Activated naive CD8-positive, alpha-beta T cell treated with anti-CD3 and anti-CD28 coated beads, Interleukin-2, amount 10 ng/mL, durations not matched to agents 7 days and 5 days (primary cell): ENCODE results near the gene KRT36. TPM values are rescaled to one million over a fixed set of nuclear protein-coding genes. Genes with fewer than 3 reads are reported as not detected.

Experiments used
- ATAC-seq: fragments of 150-1000 bp; cut with Tn5 transposase; one replicate; pipeline ENCODE4 v1.10.0; 2021; ENCODE audit warnings: low read depth, moderate library complexity
- POLR2A ChIA-PET: fragments of 350-600 bp; sonication (Branson Sonifier 250); formaldehyde crosslinking; loops from one replicate; lab custom pipeline; 2021; ENCODE audit warnings: antibody characterized with exemption; lab: Charles Lee
- DNase-seq: peaks from one replicate; pipeline ENCODE4 v3.0.0; 2021
- H3K27ac Mint-ChIP-seq: one replicate; pipeline ENCODE4 v1.8.0; 2022; ENCODE audit warnings: mild to moderate bottlenecking, mixed read lengths
- H3K27me3 Mint-ChIP-seq: one replicate; pipeline ENCODE4 v1.8.0; 2022; ENCODE audit warnings: mild to moderate bottlenecking, moderate library complexity, mixed read lengths
- H3K36me3 Mint-ChIP-seq: one replicate; pipeline ENCODE4 v1.8.0; 2021; ENCODE audit warnings: mild to moderate bottlenecking, mixed read lengths
- H3K4me1 Mint-ChIP-seq: one replicate; pipeline ENCODE4 v1.8.0; 2021; ENCODE audit warnings: mixed read lengths
- H3K4me3 Mint-ChIP-seq: one replicate; pipeline ENCODE4 v1.8.0; 2022; ENCODE audit warnings: mild to moderate bottlenecking, moderate library complexity, mixed read lengths
- H3K9me3 Mint-ChIP-seq: one replicate; pipeline ENCODE4 v1.8.0; 2021; ENCODE audit warnings: mixed read lengths
- total RNA-seq, 2 experiments: library from RNA; stranded (reverse); gene quantifications; one replicate each; pipeline ENCODE4 v1.2.3, GENCODE V29; 2021

KRT36 gene
- total RNA-seq, 2 experiments from 2014 or later, result not detected

DNA sequence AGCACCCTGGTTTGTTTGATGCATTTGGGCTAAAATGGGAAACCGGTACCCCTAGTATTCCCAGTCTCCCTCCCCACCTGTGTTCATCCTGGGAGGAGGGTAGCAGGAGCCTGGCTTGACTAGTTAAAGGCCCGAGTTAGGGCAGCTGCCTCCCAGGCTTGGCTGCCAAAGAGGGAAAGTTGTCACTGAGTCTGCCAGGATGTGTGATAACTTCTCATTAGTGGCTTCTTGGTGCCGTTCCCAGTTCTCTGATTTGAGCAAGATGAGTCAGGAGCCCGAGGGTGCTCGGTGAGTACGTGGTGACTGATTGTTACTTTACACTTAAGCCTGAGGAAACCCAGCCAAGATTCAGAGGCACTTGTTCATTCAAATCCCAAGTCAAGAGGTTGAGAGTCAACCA, 25.0 kb downstream of the KRT36 start:
- ATAC-seq, result no peak
- Mint-ChIP-seq H3K27me3 (peaks cover 2% of the 10 kb centered on the region), H3K4me1 (no peaks in the 10 kb centered on the region), H3K4me3 (no peak overlapping the region), H3K36me3 (no peaks in the 10 kb centered on the region), H3K9me3 (peaks cover 2% of the 10 kb centered on the region), H3K27ac (no peak overlapping the region)
- POLR2A ChIA-PET, result no interaction called here
- DNase-seq, result no peak

DNA sequence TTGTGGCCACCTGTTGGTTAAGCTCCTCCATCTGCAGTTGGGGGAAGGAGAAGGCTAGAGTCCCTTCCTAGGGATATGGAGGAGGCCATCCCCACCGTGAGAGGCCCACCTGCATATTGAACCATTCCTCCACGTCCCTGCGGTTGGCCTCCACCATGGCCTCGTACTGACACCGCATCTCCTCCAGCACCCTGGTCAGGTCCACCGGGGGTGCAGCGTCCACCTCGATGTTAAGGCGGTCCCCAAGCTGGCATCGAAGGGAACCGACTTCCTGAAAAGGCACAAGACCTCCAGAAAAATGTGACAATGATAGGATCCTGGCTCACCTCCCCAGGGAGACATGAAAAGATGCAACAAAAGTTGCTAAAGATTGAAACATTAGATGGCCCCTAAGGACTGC, 25.5 kb downstream of the KRT36 start:
- no peaks in the 10 kb centered on the region for H3K4me1 Mint-ChIP-seq
- H3K27me3 Mint-ChIP-seq, result peaks cover 2% of the 10 kb centered on the region
- POLR2A ChIA-PET, result no interaction called here
- H3K36me3 Mint-ChIP-seq, result no peaks in the 10 kb centered on the region
- DNase-seq (no peak), ATAC-seq (no peak)
- no peak overlapping the region for H3K4me3 Mint-ChIP-seq
- peaks cover 2% of the 10 kb centered on the region for H3K9me3 Mint-ChIP-seq
- H3K27ac Mint-ChIP-seq, result no peak overlapping the region

- Mint-ChIP-seq H3K4me1 (no peaks in the 10 kb centered on the region), H3K9me3 (peaks cover 2% of the 10 kb centered on the region), H3K27me3 (peaks cover 2% of the 10 kb centered on the region), H3K27ac (no peak overlapping the region), H3K36me3 (no peaks in the 10 kb centered on the region), H3K4me3 (no peak overlapping the region)
- POLR2A ChIA-PET, result no interaction called here
- DNase-seq, result no peak
- no peak for ATAC-seq
Observed at GRCh38 chr17:41463746-41464145, 26.0 kb downstream of the KRT36 start.

DNA sequence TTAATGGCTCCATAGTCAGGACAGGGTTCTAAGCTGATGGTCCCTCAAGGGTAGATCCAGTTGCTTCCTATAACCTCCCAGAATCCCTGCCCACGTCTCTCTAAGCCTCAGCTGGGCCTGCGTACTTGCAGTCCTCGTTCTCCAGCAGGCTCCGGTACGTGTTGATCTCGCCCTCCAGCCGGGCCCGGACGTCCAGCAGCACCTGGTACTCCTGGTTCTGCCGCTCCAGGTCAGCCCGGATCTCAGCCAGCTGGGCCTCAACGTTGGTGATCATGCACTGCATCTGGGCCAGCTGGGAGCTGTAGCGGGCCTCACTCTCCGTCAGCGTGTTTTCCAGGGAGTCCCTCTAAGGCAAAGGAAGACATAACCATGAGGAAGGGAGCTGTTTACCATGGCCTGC, 27.0 kb downstream of the KRT36 start:
- ATAC-seq, result no peak
- Mint-ChIP-seq H3K27me3 (peaks cover 2% of the 10 kb centered on the region), H3K36me3 (no peaks in the 10 kb centered on the region), H3K4me3 (no peak overlapping the region), H3K4me1 (no peaks in the 10 kb centered on the region), H3K27ac (no peak overlapping the region), H3K9me3 (no peaks in the 10 kb centered on the region)
- POLR2A ChIA-PET, result no interaction called here
- DNase-seq, result no peak

DNA sequence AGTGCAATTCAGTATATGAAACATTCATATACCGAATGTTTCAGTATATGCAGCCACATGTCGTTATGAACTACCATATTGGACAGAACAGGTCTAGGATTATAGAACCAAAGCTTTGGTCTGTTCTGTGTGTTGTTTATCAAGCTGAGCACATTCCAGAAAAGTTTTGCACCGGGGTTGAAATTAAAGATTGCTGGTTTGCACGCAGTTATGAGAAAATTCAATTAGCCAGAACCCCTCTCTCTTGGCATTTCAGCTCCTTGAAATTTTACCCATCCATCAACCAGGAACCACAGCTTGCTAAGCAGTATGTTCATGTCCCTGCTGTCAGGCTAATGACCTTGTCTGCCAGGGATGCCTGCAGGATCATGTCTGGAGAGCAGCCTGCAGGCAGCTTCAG, 32.0 kb downstream of the KRT36 start:
- H3K27ac Mint-ChIP-seq, result no peak overlapping the region
- ATAC-seq (no peak), DNase-seq (no peak)
- no peak overlapping the region for H3K4me3 Mint-ChIP-seq
- H3K36me3 Mint-ChIP-seq, result no peaks in the 10 kb centered on the region
- no peaks in the 10 kb centered on the region for H3K9me3 Mint-ChIP-seq
- H3K4me1 Mint-ChIP-seq, result no peaks in the 10 kb centered on the region
- POLR2A ChIA-PET, result no interaction called here
- H3K27me3 Mint-ChIP-seq, result peaks cover 2% of the 10 kb centered on the region

- no peak overlapping the region for H3K27ac Mint-ChIP-seq
- POLR2A ChIA-PET, result no interaction called here
- no peak overlapping the region for H3K4me3 Mint-ChIP-seq
Observed at GRCh38 chr17:41456204-41456603, 33.5 kb downstream of the KRT36 start.

GRCh38 chr17:41455236-41455635, 34.5 kb downstream of the KRT36 start:
- POLR2A ChIA-PET, result no interaction called here
- Mint-ChIP-seq H3K36me3 (no peaks in the 10 kb centered on the region), H3K4me1 (no peaks in the 10 kb centered on the region), H3K27me3 (peaks cover 5% of the 10 kb centered on the region), H3K9me3 (no peaks in the 10 kb centered on the region), H3K4me3 (no peak overlapping the region), H3K27ac (no peak overlapping the region)
- ATAC-seq (no peak), DNase-seq (no peak)

More at GRCh38 chr17:41456204-41456603, 33.5 kb downstream of the KRT36 start:
- no peaks in the 10 kb centered on the region for H3K36me3 Mint-ChIP-seq
- ATAC-seq (no peak), DNase-seq (no peak)
- no peaks in the 10 kb centered on the region for H3K9me3 Mint-ChIP-seq
- peaks cover 5% of the 10 kb centered on the region for H3K27me3 Mint-ChIP-seq
- H3K4me1 Mint-ChIP-seq, result no peaks in the 10 kb centered on the region

DNA sequence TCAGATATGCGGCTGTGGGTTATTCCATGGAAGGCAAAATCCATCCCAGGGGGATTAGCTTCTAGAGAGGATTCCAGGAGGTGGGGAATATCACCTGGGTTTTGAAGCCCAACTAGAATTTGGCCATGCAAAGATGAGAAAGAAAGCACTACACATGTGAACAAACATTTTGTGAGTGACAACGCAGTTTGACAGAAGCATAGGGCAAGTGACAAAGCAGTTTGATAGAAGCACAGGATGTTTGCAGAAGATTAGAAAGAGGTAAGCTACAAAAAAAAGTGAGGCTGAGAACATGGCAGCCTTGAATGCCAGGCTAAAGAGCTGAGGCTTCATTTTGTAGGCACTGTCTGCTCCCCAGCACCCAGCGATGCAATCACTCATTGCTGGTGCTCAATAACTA, 36.6 kb downstream of the KRT36 start:
- DNase-seq (no peak), ATAC-seq (no peak)
- Mint-ChIP-seq H3K9me3 (no peaks in the 10 kb centered on the region), H3K4me1 (no peaks in the 10 kb centered on the region), H3K27me3 (peaks cover 6% of the 10 kb centered on the region), H3K27ac (no peak overlapping the region), H3K36me3 (no peaks in the 10 kb centered on the region), H3K4me3 (no peak overlapping the region)
- POLR2A ChIA-PET, result no interaction called here

DNA sequence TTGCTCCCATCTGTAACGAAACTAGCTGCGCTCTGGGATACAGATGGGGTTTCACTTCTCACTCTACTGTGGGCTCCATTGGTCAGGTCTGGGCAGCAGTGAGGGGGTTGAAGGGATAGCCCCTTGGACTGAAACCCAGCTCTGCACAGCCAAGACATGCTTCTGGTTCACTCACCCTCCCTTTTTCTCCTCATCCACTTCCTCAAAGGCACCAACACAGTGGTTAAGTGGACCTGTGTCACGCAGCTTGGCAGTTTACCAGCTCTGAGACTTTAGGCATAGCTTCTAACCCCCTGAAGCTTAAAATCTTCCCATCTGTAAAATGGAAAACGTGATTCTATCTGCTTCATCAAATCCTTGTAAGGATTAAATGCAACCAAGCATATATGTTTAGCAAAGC, 37.4 kb downstream of the KRT36 start:
- no peaks in the 10 kb centered on the region for H3K4me1 Mint-ChIP-seq
- H3K27me3 Mint-ChIP-seq, result peaks cover 6% of the 10 kb centered on the region
- ATAC-seq (no peak), DNase-seq (no peak)
- POLR2A ChIA-PET, result no interaction called here
- H3K27ac Mint-ChIP-seq, result no peak overlapping the region
- H3K36me3 Mint-ChIP-seq, result no peaks in the 10 kb centered on the region
- no peaks in the 10 kb centered on the region for H3K9me3 Mint-ChIP-seq
- H3K4me3 Mint-ChIP-seq, result no peak overlapping the region

DNA sequence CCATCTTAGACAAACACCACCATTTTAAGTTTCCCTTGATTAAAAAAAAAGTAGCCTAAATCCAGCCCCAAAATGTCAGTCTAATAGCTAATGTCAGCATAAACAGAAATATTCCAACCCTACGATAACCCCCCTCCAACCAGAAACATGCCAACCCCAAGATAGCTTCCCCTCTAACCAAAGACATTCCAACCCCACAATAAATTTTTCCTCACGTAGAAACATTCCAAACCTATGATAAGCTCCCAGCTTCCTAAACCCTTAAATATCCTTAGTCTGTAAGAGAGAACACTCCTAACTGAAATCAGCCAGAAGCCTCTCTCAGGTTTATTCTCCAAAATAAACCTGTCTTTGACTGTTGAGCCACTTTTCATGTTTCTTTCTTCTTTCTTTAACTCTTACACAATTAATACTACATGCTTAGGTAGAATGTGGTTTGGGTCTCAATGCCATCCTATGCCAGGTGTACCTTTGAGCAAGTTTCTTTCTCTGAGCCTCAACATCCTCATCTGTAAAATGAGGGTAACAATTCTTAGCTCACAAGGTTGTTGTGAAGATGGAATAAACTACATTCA, 38.5 kb downstream of the KRT36 start:
- DNase-seq, result no peak
- Mint-ChIP-seq H3K9me3 (no peaks in the 10 kb centered on the region), H3K4me3 (no peak overlapping the region), H3K27me3 (peaks cover 6% of the 10 kb centered on the region), H3K27ac (no peak overlapping the region), H3K36me3 (no peaks in the 10 kb centered on the region), H3K4me1 (no peaks in the 10 kb centered on the region)
- POLR2A ChIA-PET, result no interaction called here
- no peak for ATAC-seq

- no peak overlapping the region for H3K27ac Mint-ChIP-seq
- POLR2A ChIA-PET, result no interaction called here
- H3K4me3 Mint-ChIP-seq, result no peak overlapping the region
- DNase-seq, result no peak
- no peaks in the 10 kb centered on the region for H3K36me3 Mint-ChIP-seq
- no peak for ATAC-seq
- no peaks in the 10 kb centered on the region for H3K4me1 Mint-ChIP-seq
- H3K9me3 Mint-ChIP-seq, result no peaks in the 10 kb centered on the region
- peaks cover 6% of the 10 kb centered on the region for H3K27me3 Mint-ChIP-seq
Observed at GRCh38 chr17:41449008-41449407, 40.7 kb downstream of the KRT36 start.

- POLR2A ChIA-PET, result no interaction called here
- DNase-seq (no peak), ATAC-seq (no peak)
- H3K27me3 Mint-ChIP-seq, result peaks cover 10% of the 10 kb centered on the region
- no peak overlapping the region for H3K4me3 Mint-ChIP-seq
- H3K9me3 Mint-ChIP-seq, result no peaks in the 10 kb centered on the region
- no peaks in the 10 kb centered on the region for H3K4me1 Mint-ChIP-seq
- H3K36me3 Mint-ChIP-seq, result no peaks in the 10 kb centered on the region
- H3K27ac Mint-ChIP-seq, result no peak overlapping the region
Observed at GRCh38 chr17:41448506-41448905, 41.2 kb downstream of the KRT36 start.

GRCh38 chr17:41446806-41447205, 42.9 kb downstream of the KRT36 start:
- H3K36me3 Mint-ChIP-seq, result no peaks in the 10 kb centered on the region
- no peak overlapping the region for H3K4me3 Mint-ChIP-seq
- no peaks in the 10 kb centered on the region for H3K9me3 Mint-ChIP-seq
- peaks cover 15% of the 10 kb centered on the region for H3K27me3 Mint-ChIP-seq
- ATAC-seq, result no peak
- no peaks in the 10 kb centered on the region for H3K4me1 Mint-ChIP-seq
- H3K27ac Mint-ChIP-seq, result no peak overlapping the region
- no peak for DNase-seq
- POLR2A ChIA-PET, result no interaction called here

DNA sequence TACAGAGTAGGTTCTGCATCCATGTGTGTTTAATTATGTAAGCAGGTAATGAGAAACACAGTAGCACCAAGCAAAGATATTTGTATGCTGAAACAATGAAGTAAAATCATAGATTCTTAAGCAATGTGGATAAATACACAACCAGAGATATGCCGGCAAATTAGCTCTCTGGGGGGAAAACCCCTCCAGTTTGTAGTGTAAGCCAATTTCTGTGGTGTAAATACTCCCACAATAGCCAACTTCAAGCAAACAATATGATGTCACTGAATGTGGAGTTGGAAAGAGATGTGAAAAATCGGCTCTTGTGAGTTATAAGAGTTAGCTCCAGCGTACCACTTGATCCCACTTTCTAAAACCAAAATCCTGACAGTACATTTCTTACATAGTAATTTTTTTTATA, 45.1 kb downstream of the KRT36 start:
- H3K36me3 Mint-ChIP-seq, result no peaks in the 10 kb centered on the region
- no peaks in the 10 kb centered on the region for H3K9me3 Mint-ChIP-seq
- POLR2A ChIA-PET, result no interaction called here
- H3K27ac Mint-ChIP-seq, result no peak overlapping the region
- H3K4me3 Mint-ChIP-seq, result no peak overlapping the region
- H3K4me1 Mint-ChIP-seq, result no peaks in the 10 kb centered on the region
- ATAC-seq (no peak), DNase-seq (no peak)
- H3K27me3 Mint-ChIP-seq, result peaks cover 13% of the 10 kb centered on the region

- no peak overlapping the region for H3K27ac Mint-ChIP-seq
- H3K36me3 Mint-ChIP-seq, result no peaks in the 10 kb centered on the region
- H3K4me3 Mint-ChIP-seq, result no peak overlapping the region
- ATAC-seq (no peak), DNase-seq (no peak)
- POLR2A ChIA-PET, result no interaction called here
- peaks cover 13% of the 10 kb centered on the region for H3K27me3 Mint-ChIP-seq
- no peaks in the 10 kb centered on the region for H3K9me3 Mint-ChIP-seq
- H3K4me1 Mint-ChIP-seq, result no peaks in the 10 kb centered on the region
Observed at GRCh38 chr17:41444186-41444585, 45.5 kb downstream of the KRT36 start.
